SK-N-MC (cell line): Measurements from ENCODE around the gene FKBP7.

Experiments
- EZH2 ChIP-seq: fragments of 200-600 bp; sonication (generic); IDR thresholded peaks from one replicate; pipeline ENCODE4 v1.6.1; 2017; ENCODE audit warnings: antibody characterized with exemption
- POLR2AphosphoS5 ChIP-seq: IDR thresholded peaks from 2 replicates; pipeline ENCODE4 v1.6.1; 2012; ENCODE audit warnings: mild to moderate bottlenecking, low read depth, low read length, borderline replicate concordance

DNA sequence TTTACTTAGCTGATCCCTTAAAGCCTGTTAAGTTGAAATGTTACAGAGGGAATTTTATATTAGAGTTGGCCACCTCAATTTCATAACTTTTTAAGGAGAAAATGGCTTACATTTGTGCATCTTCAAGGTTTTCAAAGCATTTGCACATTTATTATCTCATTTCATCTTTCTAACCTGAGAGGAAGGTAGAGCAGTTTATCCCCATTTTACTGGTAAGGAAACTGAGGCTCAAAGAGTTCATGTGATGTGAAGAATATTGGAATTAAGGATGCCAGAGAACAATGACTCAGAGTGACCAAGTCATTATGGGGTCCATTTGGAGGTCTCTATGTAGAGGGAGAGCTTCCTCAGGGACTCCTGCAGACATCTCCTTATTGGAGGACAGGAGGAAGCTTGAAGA lies 62.4 kb downstream of the FKBP7 start:
- no peak for TF ChIP-seq EZH2
- TF ChIP-seq POLR2AphosphoS5, result no peak
